GM21515 (cell line): Measurements from ENCODE around the gene UQCRQ.

ENCODE experiments used
- ATAC-seq: cut with Tn5 transposase; IDR thresholded peaks from one replicate; pipeline ENCODE4 v1.9.1; 2021; ENCODE audit not compliant: unreplicated experiment

The UQCRQ gene

DNA sequence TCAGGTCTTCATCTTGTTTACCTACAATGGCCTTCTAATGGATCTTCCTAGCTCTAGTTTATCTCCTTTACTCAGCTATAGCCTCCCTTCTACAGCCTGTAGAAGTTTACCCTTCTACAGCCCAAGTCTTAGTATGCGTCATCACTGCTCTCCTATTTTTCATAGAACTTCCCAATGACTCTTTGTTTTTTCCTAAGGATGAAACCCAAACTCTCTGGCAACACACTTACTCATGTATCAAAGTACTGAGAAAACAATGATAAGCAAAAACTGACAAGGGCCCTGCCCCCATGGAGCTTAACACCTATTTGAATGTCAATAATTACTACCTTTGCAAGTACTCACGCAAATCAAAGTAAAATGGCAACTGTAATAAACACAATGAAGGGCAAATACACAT lies 40.7 kb downstream of the UQCRQ start:
- no peak for ATAC-seq

DNA sequence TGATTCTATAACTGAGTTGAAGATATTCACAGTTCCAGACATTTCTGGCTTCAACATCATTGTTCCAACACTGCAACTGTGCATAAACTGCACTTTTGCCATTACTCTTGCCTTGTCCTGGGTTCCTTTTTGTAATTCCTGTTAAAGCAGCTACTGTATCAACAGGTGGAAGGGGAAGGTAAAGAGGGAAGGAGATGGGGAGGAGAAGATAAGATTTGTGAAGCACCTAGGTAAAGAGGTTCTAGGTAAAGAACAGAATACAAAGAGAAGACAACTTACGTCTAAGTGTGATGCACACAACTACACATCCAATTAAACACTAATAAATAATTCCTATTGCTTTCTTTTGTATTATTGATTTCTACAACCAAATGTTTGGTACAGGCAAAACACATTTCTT lies 43.3 kb downstream of the UQCRQ start:
- ATAC-seq, result no peak

DNA sequence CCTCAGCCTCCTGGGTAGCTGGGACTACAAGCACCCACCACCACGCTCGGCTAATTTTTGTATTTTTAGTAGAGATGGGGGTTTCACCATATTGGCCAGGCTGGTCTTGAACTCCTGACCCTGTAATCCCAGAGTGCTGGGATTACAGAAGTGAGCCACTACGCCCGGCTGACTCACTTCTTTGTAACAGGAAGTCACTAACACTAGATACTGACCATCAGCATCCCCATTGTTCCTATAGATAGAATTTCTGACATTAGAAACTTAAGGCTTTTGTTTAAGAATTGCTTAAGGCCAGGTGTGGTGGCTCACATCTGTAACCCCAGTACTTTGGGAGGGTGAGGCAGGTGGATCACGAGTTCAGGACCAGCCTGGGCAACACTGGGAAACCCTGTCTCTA lies 49.2 kb downstream of the UQCRQ start:
- no peak for ATAC-seq

DNA sequence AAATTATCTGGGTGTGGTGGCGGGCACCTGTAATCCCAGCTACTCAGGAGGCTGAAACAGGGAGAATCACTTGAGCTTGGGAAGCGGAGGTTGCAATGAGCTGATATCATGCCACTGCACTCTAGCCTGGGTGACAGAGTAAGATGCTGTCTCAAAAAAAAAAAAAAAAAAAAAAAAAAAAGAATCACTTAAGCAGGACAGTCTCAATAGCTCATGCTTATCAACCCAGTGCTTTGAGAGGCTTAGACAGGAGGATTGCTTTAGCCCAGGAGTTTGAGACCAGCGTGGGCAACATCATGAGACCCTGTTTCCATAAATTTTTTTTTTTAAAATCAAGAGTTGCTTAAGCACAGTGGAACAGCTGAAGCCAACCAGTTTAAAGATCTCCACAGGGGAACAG lies 49.6 kb downstream of the UQCRQ start:
- no peak for ATAC-seq
